GM19372 (cell line): ENCODE results near the gene SCP2.

Experiments
- ATAC-seq: cut with Tn5 transposase; IDR thresholded peaks from one replicate; pipeline ENCODE4 v1.9.1; 2021; ENCODE audit warnings: mild to moderate bottlenecking, low read depth, moderate library complexity; ENCODE audit not compliant: unreplicated experiment

The SCP2 gene

DNA sequence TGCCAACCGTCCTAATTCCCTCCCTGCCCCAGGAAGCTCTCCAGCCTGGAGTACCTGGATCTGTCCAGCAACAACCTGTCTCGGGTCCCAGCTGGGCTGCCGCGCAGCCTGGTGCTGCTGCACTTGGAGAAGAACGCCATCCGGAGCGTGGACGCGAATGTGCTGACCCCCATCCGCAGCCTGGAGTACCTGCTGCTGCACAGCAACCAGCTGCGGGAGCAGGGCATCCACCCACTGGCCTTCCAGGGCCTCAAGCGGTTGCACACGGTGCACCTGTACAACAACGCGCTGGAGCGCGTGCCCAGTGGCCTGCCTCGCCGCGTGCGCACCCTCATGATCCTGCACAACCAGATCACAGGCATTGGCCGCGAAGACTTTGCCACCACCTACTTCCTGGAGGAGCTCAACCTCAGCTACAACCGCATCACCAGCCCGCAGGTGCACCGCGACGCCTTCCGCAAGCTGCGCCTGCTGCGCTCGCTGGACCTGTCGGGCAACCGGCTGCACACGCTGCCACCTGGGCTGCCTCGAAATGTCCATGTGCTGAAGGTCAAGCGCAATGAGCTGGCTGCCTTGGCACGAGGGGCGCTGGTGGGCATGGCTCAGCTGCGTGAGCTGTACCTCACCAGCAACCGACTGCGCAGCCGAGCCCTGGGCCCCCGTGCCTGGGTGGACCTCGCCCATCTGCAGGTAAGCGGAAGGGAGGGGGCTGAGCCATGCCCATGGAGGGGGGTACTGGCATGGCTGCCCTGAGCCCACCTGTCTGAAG lies 151.4 kb downstream of the SCP2 start:
- no peak for ATAC-seq

DNA sequence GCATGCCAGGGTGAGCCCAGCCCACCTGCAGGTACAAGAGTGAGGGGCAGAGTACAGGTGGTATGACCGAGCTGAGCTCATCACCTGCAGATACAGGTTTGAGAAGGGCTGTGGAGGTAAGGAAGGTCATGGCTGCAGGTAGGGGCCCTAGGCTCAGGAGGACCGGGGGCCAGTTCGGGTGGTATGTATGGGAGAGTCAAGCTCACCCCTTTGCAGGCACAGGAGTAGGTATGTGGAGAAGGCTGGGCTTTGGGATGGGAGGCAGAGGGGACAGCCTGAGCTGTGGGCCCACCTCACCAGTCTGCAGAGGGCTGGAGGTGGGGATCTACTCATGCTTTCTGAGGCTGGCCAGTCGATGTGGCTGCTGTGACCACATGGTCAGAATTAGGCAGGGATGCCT lies 152.2 kb downstream of the SCP2 start:
- ATAC-seq: no peak

DNA sequence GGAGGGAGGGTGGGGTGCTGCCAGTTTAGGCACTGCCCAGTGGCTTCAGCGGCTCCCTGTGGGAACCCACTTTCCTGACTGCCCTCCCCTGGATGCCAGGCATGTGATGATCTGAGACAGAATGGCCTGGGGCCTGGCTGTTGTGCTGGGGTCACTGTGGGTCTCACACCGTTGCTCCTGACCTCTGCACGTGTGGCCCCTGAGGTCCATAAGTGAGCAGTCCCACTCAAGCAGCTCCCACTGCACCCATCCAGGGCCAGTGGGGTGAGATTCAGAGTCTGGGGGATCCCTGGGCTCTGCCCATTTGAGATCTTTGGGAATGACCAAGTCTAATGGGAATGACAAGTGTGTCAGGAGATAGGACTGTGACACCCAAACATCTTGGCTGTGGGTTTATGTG lies 153.0 kb downstream of the SCP2 start:
- ATAC-seq: no peak

DNA sequence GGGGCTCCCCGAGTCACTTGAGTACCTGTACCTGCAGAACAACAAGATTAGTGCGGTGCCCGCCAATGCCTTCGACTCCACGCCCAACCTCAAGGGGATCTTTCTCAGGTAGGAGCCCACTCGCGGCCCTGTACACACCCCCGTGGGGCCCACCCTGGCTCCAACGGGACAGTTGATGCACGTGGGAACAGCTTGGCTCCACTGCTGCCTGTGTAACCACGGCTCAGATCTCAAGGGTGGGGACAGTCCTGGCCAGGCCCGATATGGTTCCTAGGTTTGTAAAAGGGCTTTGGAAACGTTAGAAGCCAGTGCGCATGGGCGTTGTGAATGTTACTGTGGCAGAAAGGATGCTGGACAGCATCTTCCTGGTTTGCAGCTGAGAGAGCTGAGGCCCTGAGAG lies 153.7 kb downstream of the SCP2 start:
- ATAC-seq: no peak

DNA sequence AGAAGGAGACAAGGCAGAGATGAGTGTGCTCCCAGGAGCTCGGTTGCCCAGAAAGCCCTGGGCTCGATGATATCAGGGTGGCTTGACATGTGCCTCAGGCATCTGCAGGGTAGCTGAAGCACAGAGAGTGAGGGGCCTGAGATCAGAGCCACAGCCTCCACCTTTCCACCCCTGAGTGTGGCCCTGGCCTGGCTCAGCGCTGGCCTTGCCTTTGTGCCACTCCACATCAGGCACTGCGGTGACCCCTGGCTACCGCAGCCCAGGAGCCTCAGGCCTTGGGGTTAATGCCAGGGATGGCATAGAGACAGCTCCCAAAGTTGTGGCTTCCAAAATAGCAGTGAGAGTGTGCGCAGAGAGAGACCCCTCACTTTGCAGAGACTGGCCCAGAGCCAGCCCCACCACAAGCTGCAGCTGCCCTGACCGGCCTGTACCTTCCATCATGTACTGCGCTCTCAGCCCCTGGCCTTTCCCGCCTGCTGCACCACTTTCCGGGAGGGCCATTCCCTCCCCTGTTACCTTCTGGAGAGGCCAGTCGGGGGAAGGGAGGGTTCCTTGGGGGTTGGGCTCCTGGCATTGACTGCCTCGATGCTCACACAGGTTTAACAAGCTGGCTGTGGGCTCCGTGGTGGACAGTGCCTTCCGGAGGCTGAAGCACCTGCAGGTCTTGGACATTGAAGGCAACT lies 154.4 kb downstream of the SCP2 start:
- ATAC-seq: no peak

DNA sequence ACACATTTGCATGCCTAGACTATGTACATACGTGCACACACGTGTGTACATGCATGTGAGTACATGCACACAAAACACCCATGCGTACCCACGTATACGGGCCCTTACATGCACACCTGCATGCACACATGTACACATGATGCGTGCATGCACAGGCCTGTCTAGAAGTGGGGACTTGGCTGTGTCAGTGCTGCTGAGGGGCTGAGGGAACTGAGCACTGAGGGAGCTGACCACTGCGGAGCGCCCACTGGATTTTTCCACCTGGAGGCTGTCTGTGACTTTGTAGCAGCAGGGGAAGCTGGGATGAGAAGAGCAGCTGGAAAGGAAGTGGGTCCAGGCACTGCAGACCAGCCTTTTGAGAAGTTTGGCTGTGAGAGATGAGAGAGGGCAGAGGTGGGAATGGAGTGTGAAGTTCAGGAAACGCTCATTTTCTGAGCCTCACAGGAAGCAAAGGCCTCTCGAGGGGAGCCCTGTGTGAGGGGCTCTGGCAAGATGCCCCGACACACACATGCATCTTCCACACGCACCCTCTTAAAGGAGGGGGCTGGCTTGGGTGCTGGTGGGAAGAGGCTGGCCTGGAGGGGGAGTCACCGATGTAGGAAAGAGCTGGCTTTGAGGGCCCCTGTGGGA lies 155.9 kb downstream of the SCP2 start:
- ATAC-seq: no peak

DNA sequence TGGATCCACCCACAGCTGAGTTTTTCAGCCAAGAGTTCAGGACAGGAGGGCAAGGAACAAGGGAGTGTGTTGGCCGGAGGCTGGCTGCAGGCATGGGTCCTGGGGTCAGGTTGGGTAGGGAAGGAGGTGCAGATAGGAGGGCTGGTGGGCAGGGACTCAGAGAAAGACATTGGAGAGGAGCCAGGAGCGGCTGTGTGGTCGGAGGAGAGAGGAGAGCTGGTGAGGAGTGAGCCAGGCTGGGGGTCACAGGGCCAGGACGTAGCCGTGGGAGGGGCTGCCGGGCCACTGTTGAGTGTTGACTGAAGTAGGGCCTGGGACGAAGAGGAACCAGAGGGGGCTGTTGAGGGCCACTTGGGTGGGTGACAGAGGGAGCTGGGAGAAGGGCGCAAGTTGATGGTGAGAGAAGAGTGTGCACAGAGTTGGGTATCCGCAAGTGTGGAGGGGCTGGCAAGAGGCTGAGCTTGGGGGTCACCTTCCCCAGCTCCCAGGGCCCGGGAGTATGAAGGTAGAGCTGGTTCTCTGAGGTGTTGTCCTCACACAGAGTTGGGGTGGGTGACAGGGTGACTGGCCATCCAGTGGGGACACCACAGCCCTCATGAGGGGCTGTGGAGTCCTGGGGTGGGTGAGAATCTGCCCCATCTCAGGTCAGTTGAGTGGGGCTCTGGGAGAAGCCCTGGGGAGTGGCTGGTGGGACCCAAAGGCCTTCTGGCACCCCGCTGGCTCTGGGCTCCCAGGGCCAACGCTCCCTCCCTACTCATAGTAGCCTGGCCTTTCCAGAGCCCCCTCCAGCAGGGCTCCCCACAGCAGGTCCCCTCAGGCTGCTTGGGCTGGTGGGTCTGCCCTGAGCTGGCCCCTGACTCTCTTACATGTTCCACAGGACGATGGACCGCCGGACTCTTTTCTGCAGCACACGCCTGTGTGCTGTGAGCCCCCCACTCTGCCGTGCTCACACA lies 156.8 kb downstream of the SCP2 start:
- no peak for ATAC-seq

DNA sequence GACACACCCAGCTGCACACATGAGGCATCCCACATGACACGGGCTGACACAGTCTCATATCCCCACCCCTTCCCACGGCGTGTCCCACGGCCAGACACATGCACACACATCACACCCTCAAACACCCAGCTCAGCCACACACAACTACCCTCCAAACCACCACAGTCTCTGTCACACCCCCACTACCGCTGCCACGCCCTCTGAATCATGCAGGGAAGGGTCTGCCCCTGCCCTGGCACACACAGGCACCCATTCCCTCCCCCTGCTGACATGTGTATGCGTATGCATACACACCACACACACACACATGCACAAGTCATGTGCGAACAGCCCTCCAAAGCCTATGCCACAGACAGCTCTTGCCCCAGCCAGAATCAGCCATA lies 157.5 kb downstream of the SCP2 start:
- no peak for ATAC-seq

DNA sequence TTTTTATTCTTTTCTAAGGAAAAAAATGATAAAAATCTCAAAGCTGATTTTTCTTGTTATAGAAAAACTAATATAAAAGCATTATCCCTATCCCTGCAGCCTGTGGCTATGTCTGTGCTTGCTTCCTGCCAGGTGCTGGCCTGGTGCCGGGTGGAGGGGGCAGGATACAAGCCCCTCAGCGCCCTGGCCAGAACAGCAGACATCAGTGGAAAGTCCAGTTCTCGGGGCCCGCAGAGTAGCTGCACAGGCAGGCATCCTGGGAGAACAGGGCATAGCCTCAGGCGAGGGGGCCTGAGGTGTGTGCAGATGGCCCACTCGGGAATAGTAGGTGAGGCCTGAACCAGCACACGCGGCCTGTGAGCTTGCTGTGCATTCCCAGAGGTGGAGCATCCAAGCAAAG lies 158.3 kb downstream of the SCP2 start:
- ATAC-seq: no peak

DNA sequence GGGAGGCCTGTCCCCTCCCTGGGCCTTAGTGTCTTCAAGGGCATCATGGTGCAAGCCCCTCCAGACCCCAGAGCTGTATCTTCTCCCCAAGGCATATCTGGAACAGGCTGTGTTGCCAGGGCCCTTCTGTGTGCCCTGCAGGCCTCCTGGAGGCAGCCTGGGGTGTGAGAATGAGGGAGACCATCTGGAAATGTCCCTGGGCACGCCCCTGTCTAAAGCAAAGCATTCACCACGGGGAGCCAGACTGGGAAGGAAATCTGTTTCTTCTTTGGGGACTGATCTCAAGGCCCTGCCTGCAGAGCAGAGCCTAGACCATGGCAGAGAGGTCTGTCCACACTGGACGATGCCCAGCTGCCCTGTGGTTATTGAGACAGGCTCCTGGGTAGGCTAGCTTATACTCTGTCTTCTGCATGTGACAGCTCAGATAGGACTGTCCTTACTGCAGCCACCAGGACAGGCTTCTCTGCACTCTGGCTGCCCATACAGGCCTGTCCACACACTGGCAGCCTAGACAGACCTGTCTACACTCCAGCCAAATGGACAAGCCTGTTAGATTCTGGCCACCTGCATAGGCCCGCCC lies 159.5 kb downstream of the SCP2 start:
- ATAC-seq: no peak

DNA sequence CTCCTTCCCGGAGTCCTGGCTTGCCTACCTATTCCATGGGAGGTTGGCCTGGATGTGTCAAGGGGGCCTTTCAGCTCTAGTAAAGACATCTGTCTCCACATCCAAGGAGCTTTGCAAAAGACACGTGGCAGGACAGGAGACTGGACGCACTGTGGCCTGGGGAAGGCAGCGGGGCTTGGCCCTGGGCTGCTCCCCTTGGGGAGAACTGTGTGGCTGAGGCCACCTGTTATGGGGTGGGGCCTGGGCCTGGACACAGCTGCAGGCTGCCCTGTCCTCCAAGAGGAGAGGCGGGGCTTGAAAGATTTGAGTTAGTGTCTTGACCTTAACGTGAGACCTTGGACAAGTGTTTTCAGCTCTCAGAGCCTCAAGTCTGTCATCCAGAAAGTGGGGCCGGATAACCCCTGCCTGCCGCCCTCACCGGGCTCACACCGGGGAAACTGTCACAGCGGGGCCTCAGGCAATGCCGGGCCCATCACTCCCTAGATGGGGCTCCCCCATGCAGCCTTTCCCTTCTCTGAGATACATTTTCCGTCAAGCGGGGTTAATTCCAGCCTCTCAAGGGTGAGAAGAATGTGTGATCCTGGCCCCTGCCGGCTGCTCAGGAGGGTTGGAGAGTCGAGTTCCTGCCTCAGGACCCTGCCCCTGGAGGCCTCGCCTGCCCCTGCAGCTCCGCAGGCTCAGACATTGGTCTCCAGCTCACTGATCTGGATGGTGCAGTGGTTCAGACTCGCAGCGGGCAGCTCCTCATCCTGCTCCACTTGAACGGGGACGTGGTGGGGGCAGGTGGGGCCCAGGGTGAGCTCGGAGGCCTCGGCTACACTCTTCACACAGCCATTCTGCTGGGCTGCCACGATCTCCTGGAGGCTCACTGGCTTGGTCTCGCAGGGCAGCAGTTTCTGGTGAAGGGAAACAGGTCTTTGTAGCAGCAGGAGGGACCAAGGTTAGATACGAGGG lies 160.5 kb downstream of the SCP2 start:
- ATAC-seq: no peak

DNA sequence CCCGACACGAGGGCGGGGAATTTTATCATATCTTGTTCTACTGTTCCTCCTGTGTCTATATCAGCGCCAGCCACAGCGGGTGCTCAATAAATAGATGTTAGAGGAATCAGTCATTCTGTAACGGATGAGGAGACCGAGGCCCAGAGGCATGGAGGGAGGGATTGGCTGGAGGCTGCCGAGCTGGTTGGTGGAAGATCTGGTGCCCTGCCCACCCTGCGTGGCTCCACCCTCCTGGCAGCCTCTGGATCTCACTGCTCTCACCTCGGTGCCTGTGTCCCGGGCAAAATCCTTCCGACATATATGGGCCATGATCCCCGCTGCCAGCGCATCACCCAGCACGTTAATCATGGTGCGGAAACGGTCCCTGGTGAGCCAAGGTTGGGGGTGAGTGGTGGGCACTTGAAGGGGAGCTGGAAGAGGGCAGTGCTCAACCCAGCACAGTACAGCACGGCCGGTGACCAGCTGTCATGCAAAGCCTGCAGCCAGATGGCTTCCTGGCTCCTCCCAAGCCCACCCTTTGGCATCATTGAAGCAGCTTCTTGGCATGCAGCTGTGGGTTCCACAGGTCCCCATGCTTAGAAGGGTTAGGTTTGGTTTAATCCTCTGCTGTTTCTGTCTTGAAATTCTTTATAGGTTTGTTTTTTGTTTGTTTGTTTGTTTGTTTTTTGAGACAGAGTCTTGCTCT lies 161.7 kb downstream of the SCP2 start:
- no peak for ATAC-seq

DNA sequence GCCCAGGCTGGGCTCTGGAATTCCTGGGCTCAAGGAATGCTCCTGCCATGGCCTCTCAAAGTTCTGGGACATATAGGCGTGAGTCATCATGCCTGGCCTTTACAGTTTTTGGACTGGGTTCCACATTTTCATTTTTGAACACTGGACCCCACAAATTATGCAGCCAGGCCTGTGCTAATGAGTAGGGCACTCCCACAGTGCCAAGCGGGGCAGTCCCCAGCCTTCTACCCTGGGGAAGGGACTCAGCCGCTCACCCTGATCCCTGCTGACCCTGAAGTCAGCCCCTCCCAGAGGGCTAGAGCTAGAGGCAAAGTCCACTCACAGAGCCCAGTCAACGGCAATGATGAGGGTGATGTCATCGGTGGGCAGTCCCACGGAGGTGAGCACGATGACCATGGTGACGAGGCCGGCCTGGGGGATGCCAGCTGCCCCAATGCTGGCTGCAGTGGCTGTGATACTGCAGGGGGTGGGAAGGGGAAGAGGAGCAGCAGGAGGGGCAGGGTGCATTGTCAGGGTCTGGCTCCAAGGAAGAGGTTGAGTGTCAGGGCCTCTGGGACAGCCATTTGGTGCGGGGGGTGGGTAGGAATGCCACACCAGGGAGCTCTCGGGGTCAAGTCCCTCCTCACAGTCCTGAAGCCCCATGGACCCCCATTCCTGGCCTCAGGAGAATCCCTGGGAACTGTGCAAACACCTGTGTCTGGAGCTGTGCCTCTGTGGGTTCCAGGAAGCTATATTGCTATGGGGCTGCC lies 162.6 kb downstream of the SCP2 start:
- ATAC-seq: no peak

DNA sequence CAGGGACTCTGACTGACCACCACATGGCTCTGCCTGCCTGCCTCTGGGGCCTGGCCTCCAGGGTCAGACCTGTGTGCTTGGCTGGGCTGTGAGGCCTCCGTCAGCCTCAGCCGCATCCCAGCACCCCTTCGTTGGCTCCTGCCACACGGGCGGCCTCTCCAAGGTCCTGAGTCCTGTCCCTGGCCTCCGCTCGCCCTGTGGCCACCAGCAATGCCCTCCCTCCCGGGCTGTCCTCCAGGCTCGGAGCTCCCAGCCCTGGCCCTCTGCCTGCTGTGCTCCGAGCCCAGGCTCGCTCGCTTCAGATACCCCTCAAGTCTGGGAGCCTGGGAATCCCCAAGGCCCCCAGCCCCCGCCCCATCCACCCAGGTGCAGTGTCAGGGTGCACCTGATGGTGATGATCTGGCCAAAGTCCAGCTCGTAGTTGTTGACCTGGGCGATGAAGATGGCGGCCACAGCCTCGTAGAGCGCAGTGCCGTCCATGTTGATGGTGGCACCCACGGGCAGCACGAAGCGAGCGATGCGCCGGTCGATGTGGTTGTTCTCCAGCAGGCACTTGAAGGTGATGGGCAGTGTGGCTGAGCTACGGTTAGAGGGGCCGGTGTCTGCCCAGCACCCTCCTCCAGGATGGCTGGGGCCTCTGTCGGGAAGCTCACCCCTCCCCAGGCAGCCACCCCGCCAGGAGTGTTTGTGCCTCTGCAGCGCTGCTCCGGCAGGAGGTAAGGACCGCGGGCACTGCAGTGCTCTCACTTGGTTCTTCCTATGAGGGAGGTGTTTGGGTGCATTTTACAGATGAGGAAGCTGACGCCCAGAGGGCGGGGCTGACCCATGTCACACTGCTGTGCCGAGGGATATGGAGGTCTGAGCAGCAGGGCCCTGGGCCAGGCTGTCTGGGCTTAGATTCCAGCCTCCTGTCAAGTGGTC lies 163.4 kb downstream of the SCP2 start:
- ATAC-seq: no peak

DNA sequence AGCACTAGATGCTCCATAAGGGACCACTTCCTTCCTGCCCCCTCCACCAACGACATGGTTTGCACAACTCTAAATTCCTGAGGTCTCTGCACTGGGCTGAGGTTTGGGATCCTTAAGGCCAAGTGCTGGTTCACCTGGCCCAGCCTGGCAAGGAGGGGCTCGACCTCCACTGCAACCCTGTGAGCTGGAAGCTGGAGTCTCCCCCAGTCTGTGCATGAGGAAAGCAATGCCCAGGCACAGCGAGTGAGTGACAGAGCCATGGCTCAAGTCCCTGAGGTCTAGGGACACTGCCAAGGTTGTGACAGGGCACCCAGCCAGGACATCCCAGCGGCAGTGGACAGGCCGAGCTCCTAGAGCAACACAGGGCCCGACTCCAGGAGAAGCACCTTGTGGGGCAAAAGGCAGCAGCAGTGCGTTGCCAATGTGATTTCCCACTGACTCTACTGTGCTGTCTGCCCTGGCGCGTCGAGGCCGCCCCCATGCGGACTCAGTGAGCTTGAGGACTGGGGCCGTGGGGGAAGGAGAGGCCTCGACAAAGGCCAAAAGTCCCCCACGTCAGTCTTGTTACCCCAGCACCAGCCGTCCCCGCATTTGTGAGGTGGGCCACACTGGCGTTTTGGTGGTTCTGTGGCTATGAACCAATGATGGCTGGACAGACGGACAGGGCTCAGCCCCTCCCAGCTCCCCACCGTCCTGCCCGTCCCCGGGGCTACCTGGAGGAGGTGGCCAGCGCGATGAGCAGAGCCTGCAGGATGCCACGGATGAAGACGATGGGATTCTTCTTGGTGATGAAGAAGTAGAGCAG lies 165.0 kb downstream of the SCP2 start:
- ATAC-seq: no peak
